GM18907 (cell line): ENCODE data around the gene TSEN54.

Experiments used
- ATAC-seq: cut with Tn5 transposase; IDR thresholded peaks from one replicate; pipeline ENCODE4 v1.9.1; 2021; ENCODE audit warnings: mild to moderate bottlenecking, moderate library complexity; ENCODE audit not compliant: unreplicated experiment

The TSEN54 gene

DNA sequence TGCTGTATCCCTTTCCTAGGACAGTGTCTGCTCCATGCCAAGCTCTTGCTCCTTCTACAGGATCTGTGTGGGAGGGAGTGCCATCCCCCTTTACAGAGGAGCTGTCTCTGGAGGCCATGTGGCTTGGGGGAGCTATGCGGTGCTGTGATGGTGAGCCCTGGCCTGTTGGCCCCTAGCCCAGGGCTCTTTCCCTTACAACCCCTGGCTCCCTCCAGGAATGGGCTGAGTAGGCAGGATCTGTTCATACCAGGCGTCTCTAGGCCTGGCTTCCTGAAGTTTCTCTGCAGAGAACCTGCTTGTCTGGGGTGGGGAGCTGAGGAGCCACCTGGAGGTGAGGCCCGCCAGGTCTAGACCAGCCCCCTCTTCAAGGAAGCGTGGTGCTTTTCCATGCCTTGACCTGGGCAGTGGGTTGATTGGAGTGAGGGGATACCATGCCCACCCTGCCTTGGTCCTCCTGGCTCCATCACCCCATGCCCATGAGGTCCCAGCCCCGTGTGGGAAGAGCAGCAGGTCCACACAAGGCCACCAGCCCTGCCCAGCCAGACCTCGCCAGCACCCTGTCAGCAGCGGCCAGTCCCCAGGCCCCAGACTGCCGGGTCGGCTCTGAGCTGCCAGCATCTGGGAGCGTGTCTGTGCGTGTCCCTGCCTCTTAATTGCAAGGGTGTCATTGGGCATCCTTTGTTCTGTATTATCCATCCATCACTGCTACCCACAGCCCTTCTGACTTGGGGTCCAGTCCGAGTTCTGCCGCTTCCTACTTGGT lies 23.8 kb downstream of the TSEN54 start:
- no peak for ATAC-seq

DNA sequence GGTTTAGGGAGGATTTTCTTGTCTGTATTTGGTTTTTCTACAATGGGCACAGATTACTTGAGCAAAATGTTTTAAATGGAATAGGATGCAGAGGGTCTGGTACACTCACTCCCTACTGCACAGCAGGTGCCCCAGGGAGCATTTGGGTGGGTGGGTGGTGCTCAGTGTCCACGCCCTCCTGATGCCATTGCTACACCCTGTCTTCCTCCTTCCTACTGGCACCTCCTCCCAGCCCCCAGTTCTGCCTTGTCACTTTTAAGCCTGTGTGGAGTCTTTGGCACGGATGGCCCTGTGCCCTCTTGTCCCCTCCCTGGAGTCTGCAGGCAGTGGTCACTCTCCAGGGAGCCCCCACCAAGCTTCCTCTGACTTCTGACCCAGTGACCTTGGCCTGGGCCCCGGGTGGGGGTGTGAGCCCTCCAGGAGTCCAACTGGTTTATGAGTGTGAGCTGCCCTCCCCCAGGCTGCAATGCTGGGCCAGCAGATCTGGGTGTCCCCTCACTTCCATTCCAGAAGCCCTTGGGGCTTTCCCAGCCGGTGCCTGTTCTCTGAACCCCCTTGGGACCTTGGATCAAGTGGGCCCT lies 24.7 kb downstream of the TSEN54 start:
- ATAC-seq, result no peak

DNA sequence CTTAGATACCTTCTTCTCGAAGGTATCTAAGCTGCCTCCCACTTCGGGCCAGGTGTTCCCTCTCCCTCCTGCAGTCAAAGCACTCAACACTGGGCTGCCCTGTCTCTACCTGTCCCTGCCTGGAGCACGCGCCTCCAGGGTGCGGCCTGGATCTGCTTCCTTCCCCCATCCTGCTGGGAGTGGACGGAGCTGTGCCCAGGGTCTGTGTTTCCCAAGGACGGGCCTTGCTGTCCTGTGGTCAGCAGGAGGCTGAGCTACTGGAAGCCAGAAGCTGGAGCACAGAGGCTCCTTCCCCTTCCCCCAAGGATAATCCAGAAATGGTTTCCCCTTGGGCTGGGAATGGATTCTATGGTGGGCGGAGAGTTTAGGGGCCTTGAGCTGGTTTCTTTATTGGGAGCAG lies 25.9 kb downstream of the TSEN54 start:
- no peak for ATAC-seq

DNA sequence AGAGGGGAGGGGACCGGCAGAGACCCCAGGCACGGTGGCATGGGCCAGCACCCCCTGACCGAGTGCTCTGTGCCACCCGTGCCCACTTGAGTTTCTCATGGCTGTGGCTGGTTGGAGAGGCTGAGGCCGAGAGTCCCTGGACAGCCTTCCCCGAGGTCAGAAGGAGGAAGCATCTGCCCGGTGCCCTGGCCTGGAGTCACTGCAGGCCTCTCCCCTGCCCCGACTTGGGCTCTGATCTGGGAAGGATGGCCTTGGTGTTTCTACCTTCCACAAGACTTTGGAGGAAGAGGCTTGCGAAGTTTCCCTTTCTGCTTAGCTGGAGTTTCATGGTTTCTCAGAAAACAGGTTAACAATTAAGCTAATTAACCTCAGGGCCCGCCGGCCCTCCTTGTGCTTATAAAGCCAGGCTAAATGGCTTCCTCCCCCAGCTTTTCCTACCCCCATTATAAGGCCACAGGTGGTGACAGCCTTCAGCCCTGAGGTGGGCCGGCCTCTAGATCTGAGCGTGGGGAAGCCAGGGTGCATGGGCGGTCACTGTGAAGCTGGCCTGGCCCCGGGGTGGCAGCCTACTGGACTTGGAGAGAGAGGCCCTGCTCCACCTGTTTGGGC lies 26.5 kb downstream of the TSEN54 start:
- no peak for ATAC-seq

DNA sequence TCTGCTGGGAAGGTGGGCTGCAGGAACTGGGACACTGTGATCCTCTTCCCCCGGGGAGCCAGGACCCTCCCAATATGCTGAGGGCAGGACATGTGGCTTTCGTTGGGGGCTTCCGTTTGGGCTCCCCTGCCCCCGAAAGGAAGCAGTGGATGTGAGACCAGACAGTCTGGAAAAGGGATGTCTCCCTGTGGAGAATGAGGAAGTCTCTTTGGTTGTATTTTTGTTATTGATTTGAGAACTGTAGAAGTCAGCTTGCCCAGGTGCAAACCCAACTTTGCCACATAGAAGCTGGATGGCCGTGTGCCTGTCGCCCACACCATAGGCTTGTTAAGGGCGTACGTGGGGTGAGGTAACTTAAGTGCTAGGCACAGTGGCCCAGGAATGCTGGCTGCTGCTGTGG lies 27.9 kb downstream of the TSEN54 start:
- ATAC-seq, result no peak

DNA sequence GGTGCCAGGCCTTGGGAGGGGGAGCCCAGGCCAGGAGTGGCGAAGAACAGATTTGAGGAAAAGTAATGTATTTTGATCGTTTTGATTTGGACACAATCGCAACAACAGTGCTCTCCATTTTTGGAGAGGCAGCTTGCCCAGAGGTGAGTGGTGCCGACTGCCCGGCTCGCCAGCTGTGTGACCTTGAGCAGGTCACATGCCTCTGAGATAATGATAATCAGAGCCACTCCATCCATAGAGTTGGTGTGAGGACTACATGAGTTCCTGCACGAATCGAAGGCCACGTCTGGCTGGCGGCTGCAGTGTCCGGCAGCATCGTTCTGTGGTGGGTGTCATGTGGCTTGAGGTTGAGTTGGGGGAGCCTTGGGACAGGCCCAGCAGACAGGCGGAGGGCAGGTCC lies 29.9 kb downstream of the TSEN54 start:
- ATAC-seq, result no peak

DNA sequence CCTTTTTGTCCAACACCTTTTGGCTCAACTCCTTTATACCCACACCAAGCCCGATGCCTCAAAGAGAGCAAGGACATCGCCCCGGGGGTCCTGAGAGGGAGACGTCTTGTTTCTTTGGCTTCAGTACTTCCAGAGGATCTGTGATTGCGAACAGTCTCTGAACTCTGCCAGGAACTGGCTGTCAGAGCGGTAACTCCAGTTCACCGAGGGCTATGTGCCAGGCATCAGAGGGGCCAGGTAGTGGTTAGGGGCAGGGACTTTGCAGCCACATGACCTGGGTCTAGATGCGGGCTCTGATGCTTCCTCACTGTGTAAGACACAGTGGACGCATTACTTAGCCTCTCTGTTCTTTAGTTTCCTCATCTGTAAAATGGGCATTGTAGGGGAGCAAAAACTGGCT lies 30.8 kb downstream of the TSEN54 start:
- no peak for ATAC-seq

DNA sequence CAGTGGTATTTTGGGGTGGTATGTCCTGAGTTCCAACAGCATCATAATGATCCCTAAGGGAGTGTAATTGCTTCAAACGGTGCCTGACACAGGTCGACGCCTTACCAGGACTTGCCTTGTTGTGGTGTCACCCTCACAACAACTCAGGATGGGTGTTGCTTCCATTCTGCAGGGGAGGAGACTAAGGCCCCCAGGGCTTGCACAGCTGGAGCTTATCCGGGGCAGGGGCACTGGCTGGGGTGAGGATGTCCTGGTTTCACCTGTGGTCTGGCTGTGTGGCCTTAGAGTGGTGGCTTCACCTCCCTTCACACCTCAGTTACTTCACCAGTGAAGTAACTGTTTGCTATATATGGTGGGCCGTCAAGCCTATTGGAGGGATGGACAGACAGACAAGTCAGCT lies 32.5 kb downstream of the TSEN54 start:
- ATAC-seq, result no peak

DNA sequence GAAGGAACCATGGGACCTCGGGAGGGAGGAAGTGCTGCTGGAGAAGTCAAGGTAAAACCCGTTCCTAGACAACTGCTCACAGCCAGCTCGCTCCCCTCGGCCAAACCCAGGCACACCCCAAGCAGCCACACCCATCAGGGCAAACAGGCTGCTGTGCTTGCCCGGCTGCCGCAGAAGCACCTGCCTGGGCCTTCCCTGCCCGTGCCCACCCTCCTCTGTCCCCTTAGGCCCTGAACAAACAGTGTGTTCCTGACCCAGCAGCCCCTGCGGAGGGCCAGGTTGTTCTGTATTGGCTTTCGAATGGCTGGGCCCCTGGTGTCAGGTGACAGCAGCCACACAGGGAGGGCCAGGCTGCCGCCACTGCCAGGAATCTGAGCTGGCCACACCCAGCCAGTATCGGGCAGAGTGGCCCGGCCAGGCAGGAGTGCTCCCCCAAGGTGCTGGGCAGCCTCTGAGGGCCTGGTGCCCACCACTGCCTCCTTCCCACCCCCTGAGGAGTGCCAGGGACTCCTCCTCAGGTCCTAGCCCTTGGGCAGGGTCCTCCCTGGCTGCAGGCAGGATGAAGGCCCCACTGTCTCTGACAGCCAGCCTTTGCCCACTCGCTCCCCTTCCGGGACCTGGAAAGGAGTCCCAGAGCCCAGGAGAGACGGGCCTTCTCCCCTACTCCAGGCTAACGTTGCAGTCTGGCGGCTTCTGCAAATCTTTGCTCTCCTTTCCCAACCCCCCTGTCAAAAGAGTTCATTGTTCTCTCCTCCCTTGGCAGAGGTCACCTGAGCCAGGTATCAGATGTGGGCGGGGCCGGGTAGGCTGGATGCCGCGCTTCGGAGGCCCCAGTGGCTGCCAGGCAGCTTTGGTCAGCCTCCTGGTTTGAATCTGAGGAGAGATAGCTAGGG lies 33.2 kb downstream of the TSEN54 start:
- no peak for ATAC-seq

DNA sequence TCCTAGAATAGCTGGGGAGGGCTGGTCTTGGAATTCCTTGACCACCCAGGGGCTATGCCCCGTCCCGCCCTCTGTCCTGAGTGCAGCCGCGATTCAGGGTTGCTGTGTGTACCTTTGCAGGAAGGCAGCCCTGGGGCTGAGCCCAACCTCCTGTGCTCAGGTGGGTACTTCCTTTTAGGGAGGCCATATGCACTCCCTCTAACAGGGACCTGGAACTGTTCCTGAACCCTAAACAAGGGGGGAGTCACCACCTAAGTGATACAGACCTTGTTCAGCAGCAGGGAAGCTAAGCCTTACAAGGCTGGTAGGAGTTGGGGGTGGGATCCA lies 33.8 kb downstream of the TSEN54 start:
- no peak for ATAC-seq

DNA sequence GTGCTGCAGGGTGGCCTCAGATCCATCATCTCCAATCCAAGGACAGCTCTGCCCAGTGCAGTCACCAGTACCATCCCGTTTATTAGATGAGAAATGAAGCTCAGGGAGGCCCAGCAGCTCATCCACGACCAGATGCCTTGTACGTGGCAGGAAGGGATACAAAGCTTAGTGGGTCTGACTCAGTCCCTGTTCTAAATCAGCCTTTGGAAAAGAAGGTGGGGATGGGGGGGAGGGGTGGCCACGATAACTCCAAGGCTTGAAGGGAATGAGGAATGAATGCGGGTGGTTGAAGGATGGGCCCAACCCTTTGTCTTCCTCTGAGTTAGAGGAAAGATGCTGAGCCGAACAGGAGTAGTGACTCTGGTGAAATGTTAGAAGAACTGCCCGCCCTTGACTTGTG lies 34.9 kb downstream of the TSEN54 start:
- ATAC-seq, result no peak

DNA sequence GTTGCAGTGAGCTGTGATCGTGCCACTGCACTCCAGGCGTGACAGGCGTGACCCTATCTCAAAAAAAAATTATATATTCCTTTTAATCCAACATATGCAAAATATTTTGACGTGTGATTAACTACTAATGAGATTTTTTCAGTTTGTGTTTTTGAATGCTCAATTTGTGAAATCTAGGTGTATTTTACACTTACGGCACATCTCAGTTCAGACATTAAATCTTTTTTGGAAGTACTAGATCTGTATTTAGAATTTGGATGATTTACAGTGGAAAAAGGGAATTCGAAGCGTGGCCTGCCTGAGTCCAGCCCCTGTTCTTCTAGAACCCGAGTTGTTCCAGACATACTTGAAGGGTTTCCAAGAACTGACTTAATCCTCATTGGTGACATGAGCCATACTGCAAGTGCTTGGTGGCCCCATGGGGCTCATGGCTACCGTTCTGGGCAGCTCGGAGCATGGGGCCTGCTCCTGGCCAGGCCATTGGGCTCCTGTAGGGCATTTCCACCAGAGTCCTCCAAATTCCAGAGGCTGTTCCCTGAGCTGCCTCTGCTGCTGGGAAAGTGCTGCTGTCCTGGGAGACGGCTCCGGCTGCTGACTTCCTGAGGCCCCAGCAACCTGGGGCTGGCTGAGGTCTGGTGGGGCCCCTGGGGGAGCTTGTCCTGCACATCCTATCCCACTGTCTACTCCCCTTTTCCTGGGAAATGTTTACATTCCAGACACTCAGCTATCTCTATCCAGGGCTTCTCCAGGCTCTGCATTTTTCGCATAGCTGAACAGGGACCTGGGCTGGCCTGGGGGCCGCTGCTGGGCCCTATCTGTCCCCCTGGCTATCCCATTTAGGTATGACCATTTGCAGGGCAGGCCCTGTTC lies 36.3 kb downstream of the TSEN54 start:
- ATAC-seq, result no peak

DNA sequence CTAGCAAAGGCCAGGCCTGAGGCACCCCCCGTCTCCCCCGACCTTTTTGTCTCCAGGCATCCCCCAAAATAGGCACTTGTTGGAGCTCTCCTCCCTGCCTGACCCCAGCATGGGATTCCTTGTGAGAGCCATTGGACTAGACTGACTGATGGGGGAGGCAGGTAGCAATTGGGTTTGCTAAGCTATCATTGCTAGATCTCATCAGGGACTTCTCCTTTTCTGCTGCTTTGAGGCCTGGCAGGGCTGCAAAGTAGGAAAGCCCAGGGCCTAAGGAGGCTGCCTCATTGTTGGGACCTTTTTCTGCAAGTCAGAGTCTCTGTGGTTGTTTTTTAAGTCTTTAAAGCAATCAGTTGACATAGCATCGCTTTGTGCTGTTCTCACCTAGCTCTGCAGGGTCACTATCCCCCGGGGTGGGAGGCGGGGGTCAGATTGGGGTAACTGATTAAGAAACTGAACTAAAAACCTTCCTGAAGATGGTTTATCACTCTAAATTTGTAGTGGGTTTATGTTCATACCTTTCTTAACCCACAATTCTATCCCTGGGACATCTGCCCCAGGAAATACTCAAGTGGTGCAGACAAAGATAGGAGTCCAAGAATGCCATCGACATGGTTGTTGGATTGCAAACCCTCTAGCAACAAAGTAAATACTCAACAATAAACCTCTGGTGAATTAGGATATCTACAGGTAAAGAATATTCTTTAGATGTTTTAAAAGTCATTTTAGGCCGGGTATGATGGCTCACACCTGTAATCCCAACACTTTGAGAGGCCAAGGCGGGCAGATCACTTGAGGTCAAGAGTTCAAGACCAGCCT lies 37.2 kb downstream of the TSEN54 start:
- ATAC-seq, result no peak

DNA sequence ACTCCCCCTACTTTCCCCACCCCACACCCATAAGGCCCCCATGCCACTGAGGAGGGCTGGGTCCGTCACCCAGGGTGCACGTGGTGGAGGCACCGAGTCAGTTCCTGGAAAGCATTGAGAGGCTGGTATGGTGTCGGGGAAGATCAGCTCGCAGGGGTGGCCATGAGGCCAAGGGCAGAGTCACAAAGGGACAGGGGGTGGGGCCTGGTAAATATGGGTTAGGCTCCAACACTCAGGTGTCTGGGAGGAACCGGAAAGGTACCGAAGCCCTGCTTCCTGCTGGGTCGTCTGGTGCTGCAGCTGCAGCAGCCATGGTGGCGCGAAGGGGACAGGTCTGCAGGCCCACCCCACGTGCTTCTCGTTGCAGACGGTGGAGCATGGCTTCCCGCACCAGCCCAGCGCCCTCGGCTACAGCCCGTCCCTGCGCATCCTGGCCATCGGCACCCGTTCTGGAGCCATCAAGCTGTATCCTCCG lies 39.4 kb downstream of the TSEN54 start:
- no peak for ATAC-seq

DNA sequence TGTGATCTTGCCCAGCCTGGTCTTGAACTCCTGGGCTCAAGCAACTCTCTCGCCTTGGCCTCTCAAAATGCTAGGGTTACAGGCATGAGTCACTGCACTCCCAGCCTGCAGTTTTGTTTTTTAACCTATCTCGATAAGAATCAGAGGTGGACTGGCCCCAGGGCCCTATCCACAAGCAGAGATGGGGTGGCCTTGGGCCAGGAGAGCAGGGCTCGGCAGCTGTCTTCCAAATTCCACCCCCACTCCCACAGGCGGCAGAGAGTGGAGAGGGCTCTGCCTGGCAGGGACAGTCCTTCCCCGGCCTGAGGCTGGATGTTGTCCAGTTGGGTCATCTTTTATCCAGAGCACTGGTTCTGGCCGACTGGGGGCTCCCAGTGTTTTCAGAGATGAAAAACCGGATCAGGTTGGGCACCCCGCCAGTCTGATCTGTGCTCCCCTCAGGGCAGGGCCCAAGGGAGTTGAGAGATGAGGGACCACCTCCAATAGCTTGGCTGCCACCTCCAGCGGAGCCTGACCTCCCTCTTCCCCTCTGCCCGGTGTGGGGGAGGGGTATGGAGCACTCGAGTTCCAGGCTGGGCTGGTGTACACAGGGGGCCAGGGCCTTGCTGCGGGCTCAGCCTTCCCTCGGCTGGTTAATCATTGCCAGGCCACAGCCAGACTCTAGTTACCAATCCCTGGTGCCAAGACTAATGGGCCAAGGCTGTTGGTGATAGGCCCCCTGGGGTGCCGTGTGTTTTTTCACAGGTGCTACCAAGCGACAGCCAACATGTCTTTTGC lies 40.9 kb downstream of the TSEN54 start:
- no peak for ATAC-seq

DNA sequence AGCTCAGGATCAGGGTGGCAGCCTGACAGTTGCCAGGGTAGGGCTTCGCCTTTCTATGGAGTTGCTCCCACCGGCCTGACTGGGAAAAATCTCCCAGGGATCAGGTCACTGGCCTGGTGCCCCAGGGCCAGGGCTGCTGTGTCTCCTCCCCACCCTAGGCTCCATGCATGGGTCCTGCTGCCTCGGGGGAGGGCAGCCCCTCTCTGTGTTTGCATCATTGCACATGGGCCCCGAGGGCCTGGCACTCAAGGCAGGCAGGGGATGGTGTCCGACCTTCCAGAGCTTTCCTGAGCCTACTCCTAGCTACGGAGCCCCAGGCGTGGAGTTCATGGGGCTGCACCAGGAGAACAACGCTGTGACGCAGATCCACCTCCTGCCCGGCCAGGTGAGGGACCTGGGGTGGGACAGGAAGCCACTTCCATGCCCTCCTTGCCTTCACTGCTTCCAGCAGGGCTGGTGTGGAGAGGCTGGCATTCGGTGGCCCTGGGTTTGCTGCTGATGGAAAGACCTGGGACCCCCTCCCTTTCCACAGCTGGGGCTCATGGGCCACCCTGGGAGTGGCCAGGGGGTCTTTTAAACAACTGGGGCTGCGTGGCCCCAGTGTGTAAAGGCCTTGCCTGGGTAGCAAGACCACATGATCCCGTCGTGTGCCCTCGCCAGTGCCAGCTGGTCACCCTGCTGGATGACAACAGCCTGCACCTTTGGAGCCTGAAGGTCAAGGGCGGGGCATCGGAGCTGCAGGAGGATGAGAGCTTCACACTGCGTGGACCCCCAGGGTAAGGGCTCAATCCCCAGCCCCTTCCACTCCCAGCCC lies 41.7 kb downstream of the TSEN54 start:
- no peak for ATAC-seq

DNA sequence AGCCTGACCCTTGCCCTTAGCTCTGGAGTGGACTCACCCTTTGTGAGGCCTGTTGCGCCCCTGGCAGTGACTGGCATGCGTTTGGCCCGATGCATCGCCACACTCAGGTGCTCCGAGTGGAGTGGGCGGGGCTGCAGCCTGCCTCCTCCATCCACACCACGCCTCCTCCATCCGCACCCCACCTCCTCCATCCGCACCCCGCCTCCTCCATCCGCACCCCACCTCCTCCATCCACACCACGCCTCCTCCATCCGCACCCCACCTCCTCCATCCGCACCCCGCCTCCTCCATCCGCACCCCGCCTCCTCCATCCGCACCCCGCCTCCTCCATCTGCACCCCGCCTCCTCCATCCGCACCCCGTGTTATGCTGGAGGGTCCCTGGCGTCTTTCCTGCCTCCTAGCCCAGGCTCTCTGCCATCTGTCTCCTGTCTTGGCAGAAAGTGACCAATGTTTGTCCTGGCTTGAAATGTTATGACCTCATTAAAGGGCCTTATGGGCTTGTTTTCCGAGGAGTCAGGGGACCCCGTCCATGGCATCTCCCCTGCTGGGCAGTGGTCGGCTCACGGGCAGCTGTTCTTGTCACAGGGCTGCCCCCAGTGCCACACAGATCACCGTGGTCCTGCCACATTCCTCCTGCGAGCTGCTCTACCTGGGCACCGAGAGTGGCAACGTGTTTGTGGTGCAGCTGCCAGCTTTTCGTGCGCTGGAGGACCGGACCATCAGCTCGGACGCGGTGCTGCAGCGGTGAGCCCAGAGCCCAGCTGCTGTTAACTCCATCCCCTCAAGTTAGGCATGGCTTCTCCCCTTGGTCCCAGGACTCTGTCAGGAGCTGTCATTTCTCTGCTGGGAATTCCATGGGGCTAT lies 42.6 kb downstream of the TSEN54 start:
- no peak for ATAC-seq
